Measurements from ENCODE around the gene ADORA3. TPM values are rescaled to one million over a fixed set of nuclear protein-coding genes. Genes with fewer than 3 reads are reported as not detected.

The ADORA3 gene
- total RNA-seq, 1 experiment from 2014 or later: 0.15 TPM

GRCh38 chr1:111474521-111474920, 28.9 kb downstream of the ADORA3 start:
- Mint-ChIP-seq H3K4me3 (no peak overlapping the region), H3K27me3 (ENCODE audit: low read depth) (no peaks in the 10 kb centered on the region), H3K27ac (no peak overlapping the region), H3K36me3 (no peaks in the 10 kb centered on the region), H3K9me3 (no peaks in the 10 kb centered on the region), H3K4me1 (0 out of 2 replicates have a peak, but pooled peaks cover 2% of the 10 kb centered on the region)
- no peak for DNase-seq (ENCODE audit: low spot score)
- no peak for TF ChIP-seq ETV6 (CRISPR knock-in tag; IDR thresholded peaks at IDR 0.05)
- no peak for TF ChIP-seq ZNF232 (CRISPR knock-in tag; IDR thresholded peaks at IDR 0.05)
- no peak for TF ChIP-seq SOX15 (CRISPR knock-in tag; IDR thresholded peaks at IDR 0.05)
- no peak for TF ChIP-seq ZNF138 (CRISPR knock-in tag; conservative IDR thresholded peaks at IDR 0.05)
- ATAC-seq: no peak
- ChIA-PET CTCF (interaction anchor here (1.0 to 1.3 kb wide), 2 partner anchors 33 to 855 kb away, joined by 3 to 4 read pairs; no protein-coding TSS in a partner anchor), POLR2A (no interaction called here)

- Mint-ChIP-seq H3K27me3 (ENCODE audit: low read depth) (no peaks in the 10 kb centered on the region), H3K4me1 (0 out of 2 replicates have a peak, but pooled peaks cover 2% of the 10 kb centered on the region), H3K4me3 (no peak overlapping the region), H3K27ac (no peak overlapping the region), H3K9me3 (no peaks in the 10 kb centered on the region), H3K36me3 (no peaks in the 10 kb centered on the region)
- DNase-seq (ENCODE audit: low spot score): no peak
- CTCF ChIA-PET: interaction anchor here (1.0 kb wide), 1 partner anchor 854 kb away, joined by 3 read pairs; no protein-coding TSS in a partner anchor
- TF ChIP-seq IRF2 (CRISPR knock-in tag; IDR thresholded peaks at IDR 0.05; ENCODE audit: borderline replicate concordance, low read depth): no peak
- TF ChIP-seq MYBL2 (CRISPR knock-in tag; IDR thresholded peaks at IDR 0.05): no peak
- TF ChIP-seq MAX (CRISPR knock-in tag; IDR thresholded peaks at IDR 0.05): no peak
- TF ChIP-seq ZNF396 (CRISPR knock-in tag; IDR thresholded peaks at IDR 0.05; ENCODE audit: borderline replicate concordance): no peak
- TF ChIP-seq ZNF121 (CRISPR knock-in tag; IDR thresholded peaks at IDR 0.05): no peak
- TF ChIP-seq E2F4 (CRISPR knock-in tag; IDR thresholded peaks at IDR 0.05; ENCODE audit: borderline replicate concordance, low read depth): no peak
- no peak for TF ChIP-seq OVOL2 (CRISPR knock-in tag; IDR thresholded peaks at IDR 0.05; ENCODE audit: borderline replicate concordance)
- TF ChIP-seq CBFB (CRISPR knock-in tag; IDR thresholded peaks at IDR 0.05; ENCODE audit: low read depth): no peak
- no peak for TF ChIP-seq ATF3 (CRISPR knock-in tag; conservative IDR thresholded peaks at IDR 0.05)
- no peak for TF ChIP-seq MXD4 (CRISPR knock-in tag; IDR thresholded peaks at IDR 0.05; ENCODE audit: borderline replicate concordance)
- no peak for TF ChIP-seq STAT6 (CRISPR knock-in tag; conservative IDR thresholded peaks at IDR 0.05; ENCODE audit: low read depth)
- TF ChIP-seq AFF4 (CRISPR knock-in tag; IDR thresholded peaks at IDR 0.05; ENCODE audit: borderline replicate concordance): no peak
- TF ChIP-seq ZNF416 (CRISPR knock-in tag; IDR thresholded peaks at IDR 0.05): no peak
- no peak for TF ChIP-seq ERG (CRISPR knock-in tag; IDR thresholded peaks at IDR 0.05)
- TF ChIP-seq ZNF423 (CRISPR knock-in tag; IDR thresholded peaks at IDR 0.05): no peak
- no peak for TF ChIP-seq CDX4 (CRISPR knock-in tag; IDR thresholded peaks at IDR 0.05; ENCODE audit: borderline replicate concordance)
- no peak for ATAC-seq
- POLR2A ChIA-PET: no interaction called here
These were observed 29.3 kb downstream of the ADORA3 start for GRCh38 chr1:111474106-111474505.
